ENCODE data around the gene OTUD4.

Gene OTUD4

GRCh38 chr4:145179281-145179860 is 1.0 kb downstream of the OTUD4 start:
- Histone ChIP-seq H3K4me1 (ENCODE audit: control insufficient read depth, insufficient read depth, low read length) (no peaks in the 10 kb centered on the region; the same call in 1 of the 2 replicates), H3K4me3 (ENCODE audit: low read length) (peak overlapping the region; percentile 80), H3K36me3 (ENCODE audit: control insufficient read depth, insufficient read depth, low read length) (no peaks in the 10 kb centered on the region), H3K27me3 (ENCODE audit: control insufficient read depth, insufficient read depth, low read length) (no peaks in the 10 kb centered on the region), H3K9me3 (ENCODE audit: control insufficient read depth, insufficient read depth, low read length) (no peaks in the 10 kb centered on the region), H3K27ac (ENCODE audit: low read length) (no peak overlapping the region)
- no CpG with 5 or more reads among the region's 36 CpGs for WGBS (ENCODE audit: insufficient coverage, insufficient read length)
- DNase-seq (ENCODE audit: low read depth, low spot score): no peak

DNA sequence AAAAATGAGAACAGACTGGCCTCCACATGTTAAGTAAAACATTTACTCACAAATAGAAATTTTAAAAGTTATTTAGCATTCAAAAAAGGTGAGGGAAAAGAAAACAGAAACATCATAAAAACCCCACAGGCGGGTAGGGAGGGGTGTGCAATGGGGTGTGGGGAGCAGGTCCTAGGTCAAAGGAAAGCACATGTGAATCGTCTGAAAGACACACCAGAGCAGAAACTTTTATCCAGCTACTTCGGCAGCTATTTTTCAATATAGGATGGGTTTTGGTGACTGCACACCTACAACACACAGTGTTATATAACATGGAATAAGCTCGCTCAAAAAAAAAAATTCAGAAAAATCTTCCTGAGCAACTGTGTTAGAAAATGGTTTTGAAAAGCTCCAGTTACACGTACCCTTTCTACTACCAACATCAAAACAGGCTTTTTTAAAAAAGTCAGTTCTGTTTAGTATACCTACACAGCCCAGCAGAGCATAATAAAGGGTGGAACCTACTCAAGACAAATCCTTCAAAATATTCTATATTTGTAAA is 1.6 kb downstream of the OTUD4 start:
- Histone ChIP-seq H3K4me3 (ENCODE audit: low read length) (peak overlapping the region; percentile 80; the same call in 1 of the 2 replicates), H3K9me3 (ENCODE audit: control insufficient read depth, insufficient read depth, low read length) (no peaks in the 10 kb centered on the region), H3K36me3 (ENCODE audit: control insufficient read depth, insufficient read depth, low read length) (no peaks in the 10 kb centered on the region), H3K27ac (ENCODE audit: low read length) (no peak overlapping the region), H3K27me3 (ENCODE audit: control insufficient read depth, insufficient read depth, low read length) (no peaks in the 10 kb centered on the region), H3K4me1 (ENCODE audit: control insufficient read depth, insufficient read depth, low read length) (no peaks in the 10 kb centered on the region; the same call in 1 of the 2 replicates)
- no peak for DNase-seq (ENCODE audit: low read depth, low spot score)
- WGBS (ENCODE audit: insufficient coverage, insufficient read length): no CpG with 5 or more reads among the region's 5 CpGs

- Histone ChIP-seq H3K9me3 (ENCODE audit: control insufficient read depth, insufficient read depth, low read length) (no peaks in the 10 kb centered on the region), H3K27ac (ENCODE audit: low read length) (no peak overlapping the region), H3K36me3 (ENCODE audit: control insufficient read depth, insufficient read depth, low read length) (no peaks in the 10 kb centered on the region), H3K27me3 (ENCODE audit: control insufficient read depth, insufficient read depth, low read length) (no peaks in the 10 kb centered on the region), H3K4me1 (ENCODE audit: control insufficient read depth, insufficient read depth, low read length) (no peaks in the 10 kb centered on the region; the same call in 1 of the 2 replicates), H3K4me3 (ENCODE audit: low read length) (peak overlapping the region; percentile 16; the same call in 1 of the 2 replicates)
- WGBS (ENCODE audit: insufficient coverage, insufficient read length): no CpG with 5 or more reads among the region's 9 CpGs
- no peak for DNase-seq (ENCODE audit: low read depth, low spot score)
Observed at GRCh38 chr4:145177906-145178538, 2.4 kb downstream of the OTUD4 start.

GRCh38 chr4:145177511-145177905 is 2.9 kb downstream of the OTUD4 start:
- Histone ChIP-seq H3K4me1 (ENCODE audit: control insufficient read depth, insufficient read depth, low read length) (no peaks in the 10 kb centered on the region; the same call in 1 of the 2 replicates), H3K36me3 (ENCODE audit: control insufficient read depth, insufficient read depth, low read length) (no peaks in the 10 kb centered on the region), H3K9me3 (ENCODE audit: control insufficient read depth, insufficient read depth, low read length) (no peaks in the 10 kb centered on the region), H3K27me3 (ENCODE audit: control insufficient read depth, insufficient read depth, low read length) (no peaks in the 10 kb centered on the region), H3K4me3 (ENCODE audit: low read length) (no peak overlapping the region), H3K27ac (ENCODE audit: low read length) (no peak overlapping the region)
- DNase-seq (ENCODE audit: low read depth, low spot score): no peak
- no CpG with 5 or more reads among the region's 4 CpGs for WGBS (ENCODE audit: insufficient coverage, insufficient read length)

DNA sequence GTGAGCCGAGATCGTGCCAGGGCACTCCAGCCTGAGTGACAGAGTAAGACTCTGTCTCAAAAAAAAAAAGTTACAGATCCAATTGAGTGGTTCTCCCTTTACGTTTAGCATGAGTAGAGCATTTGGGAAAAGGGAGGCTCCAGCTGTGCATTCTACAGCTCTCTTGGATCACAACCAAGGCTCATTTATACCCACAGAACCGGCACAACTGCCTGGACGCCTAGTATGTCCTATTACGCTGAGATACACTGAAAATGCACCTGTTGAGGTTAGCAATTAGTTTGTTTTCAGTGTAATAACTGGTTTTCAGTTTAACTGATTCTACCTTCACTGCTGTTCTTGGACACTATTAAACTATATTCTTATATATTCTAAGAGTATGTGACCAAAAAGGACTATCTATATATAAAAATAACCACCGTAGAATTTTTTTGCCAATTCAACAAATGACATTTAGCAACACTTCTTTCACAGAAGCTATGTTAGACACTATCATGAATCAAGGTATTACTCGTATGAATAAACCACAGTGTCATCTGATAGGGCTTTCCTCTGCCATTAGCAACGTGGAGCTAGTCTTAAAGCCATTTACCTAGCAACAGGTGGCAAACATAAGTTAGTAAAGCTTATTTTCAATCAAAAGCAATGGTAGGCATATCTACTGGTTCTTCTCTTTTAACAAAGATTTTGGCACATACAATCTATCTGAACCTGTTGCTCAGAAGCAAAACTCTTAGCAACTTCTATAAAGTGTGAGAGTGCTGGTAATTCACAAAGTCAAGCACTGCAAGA is 3.6 kb downstream of the OTUD4 start:
- DNase-seq (ENCODE audit: low read depth, low spot score): no peak
- Histone ChIP-seq H3K36me3 (ENCODE audit: control insufficient read depth, insufficient read depth, low read length) (no peaks in the 10 kb centered on the region; the same call in 1 of the 2 replicates), H3K4me3 (ENCODE audit: low read length) (no peak overlapping the region), H3K27me3 (ENCODE audit: control insufficient read depth, insufficient read depth, low read length) (no peaks in the 10 kb centered on the region), H3K9me3 (ENCODE audit: control insufficient read depth, insufficient read depth, low read length) (no peaks in the 10 kb centered on the region), H3K4me1 (ENCODE audit: control insufficient read depth, insufficient read depth, low read length) (no peaks in the 10 kb centered on the region; the same call in 1 of the 2 replicates), H3K27ac (ENCODE audit: low read length) (no peak overlapping the region)
- WGBS (ENCODE audit: insufficient coverage, insufficient read length): no CpG with 5 or more reads among the region's 9 CpGs

- H3K27me3 ChIP-seq (ENCODE audit: control insufficient read depth, insufficient read depth, low read length): no peaks in the 10 kb centered on the region
- H3K27ac ChIP-seq (ENCODE audit: low read length): no peak overlapping the region
- DNase-seq (ENCODE audit: low read depth, low spot score): no peak
- no CpG with 5 or more reads among the region's 1 CpG for WGBS (ENCODE audit: insufficient coverage, insufficient read length)
- peaks cover 2% of the 10 kb centered on the region; the same call in 1 of the 2 replicates for H3K36me3 ChIP-seq (ENCODE audit: control insufficient read depth, insufficient read depth, low read length)
- H3K4me1 ChIP-seq (ENCODE audit: control insufficient read depth, insufficient read depth, low read length): no peaks in the 10 kb centered on the region
- no peak overlapping the region for H3K4me3 ChIP-seq (ENCODE audit: low read length)
- no peaks in the 10 kb centered on the region for H3K9me3 ChIP-seq (ENCODE audit: control insufficient read depth, insufficient read depth, low read length)
Observed at GRCh38 chr4:145171911-145172310, 8.5 kb downstream of the OTUD4 start.

DNA sequence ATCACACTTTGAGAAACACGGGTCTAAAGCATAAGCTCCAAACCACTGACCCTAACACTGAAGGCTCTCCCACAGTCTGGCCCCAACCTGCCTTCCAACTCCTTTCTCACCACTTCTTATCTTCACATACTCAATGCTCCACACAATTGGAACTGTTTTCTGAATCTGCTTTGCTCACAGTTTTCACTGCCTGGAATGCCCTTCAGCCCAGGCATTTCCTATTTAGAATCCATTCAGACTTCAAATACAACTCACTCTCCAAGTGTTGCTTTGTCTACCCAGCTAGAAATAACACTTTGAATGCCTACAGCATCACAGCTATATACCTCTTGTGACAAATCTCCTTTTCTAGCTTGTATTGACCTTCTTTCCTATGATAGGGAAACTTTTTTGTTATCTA is 10.2 kb downstream of the OTUD4 start:
- Histone ChIP-seq H3K27ac (ENCODE audit: low read length) (no peak overlapping the region), H3K27me3 (ENCODE audit: control insufficient read depth, insufficient read depth, low read length) (no peaks in the 10 kb centered on the region), H3K36me3 (ENCODE audit: control insufficient read depth, insufficient read depth, low read length) (peaks cover 2% of the 10 kb centered on the region; the same call in 1 of the 2 replicates), H3K9me3 (ENCODE audit: control insufficient read depth, insufficient read depth, low read length) (no peaks in the 10 kb centered on the region), H3K4me1 (ENCODE audit: control insufficient read depth, insufficient read depth, low read length) (no peaks in the 10 kb centered on the region), H3K4me3 (ENCODE audit: low read length) (no peak overlapping the region)
- no peak for DNase-seq (ENCODE audit: low read depth, low spot score)
- WGBS (ENCODE audit: insufficient coverage, insufficient read length): no CpG with 5 or more reads among the region's 1 CpG

GRCh38 chr4:145168581-145169187 is 11.7 kb downstream of the OTUD4 start:
- Histone ChIP-seq H3K36me3 (ENCODE audit: control insufficient read depth, insufficient read depth, low read length) (peaks cover 2% of the 10 kb centered on the region; the same call in 1 of the 2 replicates), H3K4me1 (ENCODE audit: control insufficient read depth, insufficient read depth, low read length) (no peaks in the 10 kb centered on the region)
- no CpG with 5 or more reads among the region's 2 CpGs for WGBS (ENCODE audit: insufficient coverage, insufficient read length)

DNA sequence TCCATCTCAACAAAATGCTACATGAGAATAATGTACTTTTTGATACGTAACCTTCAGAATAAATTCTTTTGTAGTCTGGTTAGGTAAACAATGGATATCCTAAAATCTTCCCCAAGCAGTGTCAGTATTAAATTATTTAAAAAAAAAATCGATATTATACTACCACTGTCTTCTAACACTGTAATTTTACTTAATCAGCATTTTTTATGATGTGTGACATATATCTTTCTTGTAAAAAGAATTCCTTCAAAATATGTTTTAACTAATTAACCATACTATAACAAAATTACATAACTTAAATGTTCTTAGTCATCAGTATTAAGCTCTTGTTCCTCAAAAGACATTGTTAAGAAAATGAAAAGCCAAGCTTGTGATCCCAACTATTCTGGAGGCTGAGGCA is 12.5 kb downstream of the OTUD4 start:
- Histone ChIP-seq H3K36me3 (ENCODE audit: control insufficient read depth, insufficient read depth, low read length) (peaks cover 2% of the 10 kb centered on the region; the same call in 1 of the 2 replicates), H3K27me3 (ENCODE audit: control insufficient read depth, insufficient read depth, low read length) (no peaks in the 10 kb centered on the region), H3K9me3 (ENCODE audit: control insufficient read depth, insufficient read depth, low read length) (no peaks in the 10 kb centered on the region), H3K4me3 (ENCODE audit: low read length) (no peak overlapping the region), H3K27ac (ENCODE audit: low read length) (no peak overlapping the region), H3K4me1 (ENCODE audit: control insufficient read depth, insufficient read depth, low read length) (no peaks in the 10 kb centered on the region)
- WGBS (ENCODE audit: insufficient coverage, insufficient read length): 100% methylated on average over 1 of the region's 2 CpGs
- DNase-seq (ENCODE audit: low read depth, low spot score): no peak

More at GRCh38 chr4:145168581-145169187, 11.7 kb downstream of the OTUD4 start:
- H3K4me3 ChIP-seq (ENCODE audit: low read length): no peak overlapping the region
- no peak for DNase-seq (ENCODE audit: low read depth, low spot score)
- H3K27ac ChIP-seq (ENCODE audit: low read length): no peak overlapping the region
- H3K9me3 ChIP-seq (ENCODE audit: control insufficient read depth, insufficient read depth, low read length): no peaks in the 10 kb centered on the region
- no peaks in the 10 kb centered on the region for H3K27me3 ChIP-seq (ENCODE audit: control insufficient read depth, insufficient read depth, low read length)

DNA sequence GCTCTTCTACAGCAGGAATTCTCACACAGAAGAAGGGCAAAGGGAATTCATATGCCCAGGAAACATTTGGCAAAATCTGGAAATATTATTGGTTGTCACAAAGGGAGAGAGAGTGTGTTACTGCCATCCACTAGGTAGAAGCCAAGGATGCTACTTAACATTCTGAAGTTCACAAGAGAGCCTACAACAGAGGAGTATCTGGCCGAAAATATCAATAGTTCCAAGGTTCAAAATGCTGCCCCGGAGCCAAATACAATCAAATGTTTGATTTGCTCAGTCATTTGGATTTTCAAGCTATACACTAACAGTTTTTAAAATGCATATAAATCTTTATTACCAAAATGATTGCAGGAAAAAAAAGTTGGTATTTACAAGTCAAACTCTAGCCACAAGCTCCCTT is 18.8 kb downstream of the OTUD4 start:
- H3K27ac ChIP-seq (ENCODE audit: low read length): no peak overlapping the region
- peaks cover 7% of the 10 kb centered on the region; the same call in 1 of the 2 replicates for H3K36me3 ChIP-seq (ENCODE audit: control insufficient read depth, insufficient read depth, low read length)
- WGBS (ENCODE audit: insufficient coverage, insufficient read length): no CpG with 5 or more reads among the region's 2 CpGs

More for the DNA sequence above, 18.8 kb downstream of the OTUD4 start:
- no peaks in the 10 kb centered on the region for H3K9me3 ChIP-seq (ENCODE audit: control insufficient read depth, insufficient read depth, low read length)
- H3K4me1 ChIP-seq (ENCODE audit: control insufficient read depth, insufficient read depth, low read length): no peaks in the 10 kb centered on the region
- H3K27me3 ChIP-seq (ENCODE audit: control insufficient read depth, insufficient read depth, low read length): no peaks in the 10 kb centered on the region
- DNase-seq (ENCODE audit: low read depth, low spot score): no peak
- H3K4me3 ChIP-seq (ENCODE audit: low read length): no peak overlapping the region

Measured in iPS DF 6.9 (cell line).